ENCODE results near the gene DRD3.

Gene DRD3

GRCh38 chr3:114176890-114177289 is 2.0 kb downstream of the DRD3 start:
- Histone ChIP-seq H3K4me3 (ENCODE audit: low read depth, low read length) (no peak overlapping the region), H3K27me3 (ENCODE audit: control insufficient read depth, insufficient read depth, low read length) (no peaks in the 10 kb centered on the region), H3K27ac (ENCODE audit: low read depth, low read length) (no peak overlapping the region), H3K36me3 (ENCODE audit: control insufficient read depth, insufficient read depth, low read length) (no peaks in the 10 kb centered on the region), H3K9me3 (ENCODE audit: control insufficient read depth, insufficient read depth, low read depth, low read length) (no peaks in the 10 kb centered on the region), H3K9ac (ENCODE audit: low read length) (no peak overlapping the region), H3K4me1 (ENCODE audit: control insufficient read depth, insufficient read depth, low read length) (peaks cover 20% of the 10 kb centered on the region; the same call in 1 of the 2 replicates)

DNA sequence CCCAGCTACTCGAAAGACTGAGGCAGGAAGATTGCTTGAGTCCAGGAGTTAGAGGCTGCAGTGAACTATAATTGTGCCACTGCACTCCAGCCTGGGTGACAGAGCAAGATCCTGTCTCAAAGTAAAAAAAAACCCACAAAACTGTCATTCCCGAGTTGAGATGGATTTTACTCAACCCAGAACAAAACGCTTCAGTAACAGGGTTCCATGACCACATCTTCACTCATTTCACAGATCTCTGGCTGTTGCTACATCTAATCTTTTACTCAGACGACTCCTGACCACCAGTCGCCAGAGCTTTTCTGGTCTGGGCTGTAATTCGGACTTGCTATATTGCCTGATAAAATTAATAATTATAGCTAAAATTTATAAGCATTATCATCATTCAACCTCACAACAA is 2.4 kb downstream of the DRD3 start:
- Histone ChIP-seq H3K4me3 (ENCODE audit: low read depth, low read length) (no peak overlapping the region), H3K9ac (ENCODE audit: low read length) (no peak overlapping the region), H3K27ac (ENCODE audit: low read depth, low read length) (no peak overlapping the region), H3K4me1 (ENCODE audit: control insufficient read depth, insufficient read depth, low read length) (peaks cover 20% of the 10 kb centered on the region; the same call in 1 of the 2 replicates), H3K9me3 (ENCODE audit: control insufficient read depth, insufficient read depth, low read depth, low read length) (no peaks in the 10 kb centered on the region), H3K27me3 (ENCODE audit: control insufficient read depth, insufficient read depth, low read length) (no peaks in the 10 kb centered on the region), H3K36me3 (ENCODE audit: control insufficient read depth, insufficient read depth, low read length) (no peaks in the 10 kb centered on the region)

GRCh38 chr3:114175204-114175987 is 3.5 kb downstream of the DRD3 start:
- Histone ChIP-seq H3K9ac (ENCODE audit: low read length) (no peak overlapping the region), H3K27me3 (ENCODE audit: control insufficient read depth, insufficient read depth, low read length) (no peaks in the 10 kb centered on the region), H3K9me3 (ENCODE audit: control insufficient read depth, insufficient read depth, low read depth, low read length) (no peaks in the 10 kb centered on the region), H3K4me1 (ENCODE audit: control insufficient read depth, insufficient read depth, low read length) (peaks cover 20% of the 10 kb centered on the region; the same call in 1 of the 2 replicates), H3K27ac (ENCODE audit: low read depth, low read length) (no peak overlapping the region), H3K4me3 (ENCODE audit: low read depth, low read length) (no peak overlapping the region), H3K36me3 (ENCODE audit: control insufficient read depth, insufficient read depth, low read length) (no peaks in the 10 kb centered on the region)

GRCh38 chr3:114171677-114172076 is 7.2 kb downstream of the DRD3 start:
- no peak overlapping the region for H3K27ac ChIP-seq (ENCODE audit: low read depth, low read length)
- H3K9me3 ChIP-seq (ENCODE audit: control insufficient read depth, insufficient read depth, low read depth, low read length) = no peaks in the 10 kb centered on the region
- H3K36me3 ChIP-seq (ENCODE audit: control insufficient read depth, insufficient read depth, low read length) = no peaks in the 10 kb centered on the region
- no peak overlapping the region for H3K9ac ChIP-seq (ENCODE audit: low read length)
- no peak overlapping the region for H3K4me3 ChIP-seq (ENCODE audit: low read depth, low read length)
- H3K4me1 ChIP-seq (ENCODE audit: control insufficient read depth, insufficient read depth, low read length) = no peaks in the 10 kb centered on the region; the same call in 1 of the 2 replicates
- H3K27me3 ChIP-seq (ENCODE audit: control insufficient read depth, insufficient read depth, low read length) = no peaks in the 10 kb centered on the region

GRCh38 chr3:114168150-114168549 is 10.7 kb downstream of the DRD3 start:
- Histone ChIP-seq H3K27me3 (ENCODE audit: control insufficient read depth, insufficient read depth, low read length) (no peaks in the 10 kb centered on the region), H3K36me3 (ENCODE audit: control insufficient read depth, insufficient read depth, low read length) (no peaks in the 10 kb centered on the region), H3K27ac (ENCODE audit: low read depth, low read length) (no peak overlapping the region), H3K9ac (ENCODE audit: low read length) (no peak overlapping the region), H3K4me1 (ENCODE audit: control insufficient read depth, insufficient read depth, low read length) (no peaks in the 10 kb centered on the region), H3K9me3 (ENCODE audit: control insufficient read depth, insufficient read depth, low read depth, low read length) (no peaks in the 10 kb centered on the region), H3K4me3 (ENCODE audit: low read depth, low read length) (no peak overlapping the region)

DNA sequence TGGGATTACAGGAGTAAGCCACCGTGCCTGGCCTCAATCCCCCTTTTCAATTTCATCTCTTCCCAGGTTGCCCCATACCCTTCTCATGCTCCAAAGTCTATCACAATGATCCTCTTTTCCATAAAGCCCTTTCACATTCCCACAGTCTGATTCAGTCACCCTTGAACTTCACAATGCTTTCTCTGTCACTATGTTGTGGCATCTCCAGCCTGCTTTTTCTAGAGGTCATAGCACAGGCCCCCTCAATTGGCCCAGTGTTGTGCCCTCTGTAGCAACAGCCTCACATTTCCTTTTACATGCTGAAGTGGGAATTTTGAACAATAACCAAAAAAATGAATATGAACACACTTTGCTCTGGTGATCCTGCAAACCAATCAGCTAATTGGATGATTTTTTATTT is 21.5 kb downstream of the DRD3 start:
- no peak overlapping the region for H3K9ac ChIP-seq (ENCODE audit: low read length)
- no peaks in the 10 kb centered on the region for H3K9me3 ChIP-seq (ENCODE audit: control insufficient read depth, insufficient read depth, low read depth, low read length)
- no peaks in the 10 kb centered on the region for H3K36me3 ChIP-seq (ENCODE audit: control insufficient read depth, insufficient read depth, low read length)
- no peak overlapping the region for H3K4me3 ChIP-seq (ENCODE audit: low read depth, low read length)
- H3K4me1 ChIP-seq (ENCODE audit: control insufficient read depth, insufficient read depth, low read length) = peaks cover 45% of the 10 kb centered on the region
- H3K27me3 ChIP-seq (ENCODE audit: control insufficient read depth, insufficient read depth, low read length) = no peaks in the 10 kb centered on the region
- no peak overlapping the region for H3K27ac ChIP-seq (ENCODE audit: low read depth, low read length)

DNA sequence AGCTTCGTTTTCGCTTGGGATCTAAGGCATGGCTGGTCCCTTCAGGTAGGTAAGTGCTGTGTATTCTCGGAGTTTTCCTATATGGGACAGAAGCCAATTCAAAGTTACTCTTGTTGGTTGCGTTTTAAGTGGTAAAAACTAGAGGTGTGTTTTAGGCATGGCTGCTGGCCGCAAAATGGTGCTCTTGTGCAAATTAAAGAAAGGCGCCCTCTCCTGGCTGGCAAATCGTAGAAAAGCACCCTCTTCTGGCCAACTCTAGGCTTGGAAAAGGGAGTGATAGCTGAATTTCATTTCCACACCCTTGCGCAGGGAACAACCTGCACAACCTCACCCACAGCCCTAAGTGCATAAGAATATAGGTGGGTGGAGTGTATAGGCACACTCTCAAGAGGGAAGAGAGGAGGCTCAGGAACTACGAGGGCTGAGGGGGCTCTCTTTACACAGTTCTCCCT is 23.5 kb downstream of the DRD3 start:
- Histone ChIP-seq H3K9ac (ENCODE audit: low read length) (peak overlapping the region; percentile 52), H3K27ac (ENCODE audit: low read depth, low read length) (peak overlapping the region; percentile 87), H3K4me1 (ENCODE audit: control insufficient read depth, insufficient read depth, low read length) (peaks cover 64% of the 10 kb centered on the region), H3K36me3 (ENCODE audit: control insufficient read depth, insufficient read depth, low read length) (no peaks in the 10 kb centered on the region), H3K4me3 (ENCODE audit: low read depth, low read length) (peak overlapping the region; percentile 16; the same call in 1 of the 2 replicates), H3K9me3 (ENCODE audit: control insufficient read depth, insufficient read depth, low read depth, low read length) (no peaks in the 10 kb centered on the region), H3K27me3 (ENCODE audit: control insufficient read depth, insufficient read depth, low read length) (no peaks in the 10 kb centered on the region)

GRCh38 chr3:114154321-114154821 is 24.5 kb downstream of the DRD3 start:
- no peaks in the 10 kb centered on the region for H3K9me3 ChIP-seq (ENCODE audit: control insufficient read depth, insufficient read depth, low read depth, low read length)
- H3K27ac ChIP-seq (ENCODE audit: low read depth, low read length) = peak overlapping the region; percentile 87
- H3K27me3 ChIP-seq (ENCODE audit: control insufficient read depth, insufficient read depth, low read length) = no peaks in the 10 kb centered on the region
- peaks cover 65% of the 10 kb centered on the region for H3K4me1 ChIP-seq (ENCODE audit: control insufficient read depth, insufficient read depth, low read length)
- H3K36me3 ChIP-seq (ENCODE audit: control insufficient read depth, insufficient read depth, low read length) = no peaks in the 10 kb centered on the region
- H3K9ac ChIP-seq (ENCODE audit: low read length) = peak overlapping the region; percentile 71
- peak overlapping the region; percentile 16 for H3K4me3 ChIP-seq (ENCODE audit: low read depth, low read length)

GRCh38 chr3:114152519-114153151 is 26.2 kb downstream of the DRD3 start:
- Histone ChIP-seq H3K27me3 (ENCODE audit: control insufficient read depth, insufficient read depth, low read length) (no peaks in the 10 kb centered on the region), H3K4me3 (ENCODE audit: low read depth, low read length) (peak overlapping the region; percentile 46), H3K9me3 (ENCODE audit: control insufficient read depth, insufficient read depth, low read depth, low read length) (no peaks in the 10 kb centered on the region), H3K9ac (ENCODE audit: low read length) (peak overlapping the region; percentile 50), H3K4me1 (ENCODE audit: control insufficient read depth, insufficient read depth, low read length) (peaks cover 54% of the 10 kb centered on the region), H3K36me3 (ENCODE audit: control insufficient read depth, insufficient read depth, low read length) (no peaks in the 10 kb centered on the region), H3K27ac (ENCODE audit: low read depth, low read length) (peak overlapping the region; percentile 65; the same call in 1 of the 2 replicates)

GRCh38 chr3:114151091-114151490 is 27.8 kb downstream of the DRD3 start:
- no peak overlapping the region for H3K27ac ChIP-seq (ENCODE audit: low read depth, low read length)
- peaks cover 52% of the 10 kb centered on the region for H3K4me1 ChIP-seq (ENCODE audit: control insufficient read depth, insufficient read depth, low read length)
- H3K27me3 ChIP-seq (ENCODE audit: control insufficient read depth, insufficient read depth, low read length) = no peaks in the 10 kb centered on the region
- no peak overlapping the region for H3K9ac ChIP-seq (ENCODE audit: low read length)
- H3K4me3 ChIP-seq (ENCODE audit: low read depth, low read length) = no peak overlapping the region
- H3K36me3 ChIP-seq (ENCODE audit: control insufficient read depth, insufficient read depth, low read length) = no peaks in the 10 kb centered on the region
- no peaks in the 10 kb centered on the region for H3K9me3 ChIP-seq (ENCODE audit: control insufficient read depth, insufficient read depth, low read depth, low read length)

GRCh38 chr3:114147251-114147650 is 31.6 kb downstream of the DRD3 start:
- Histone ChIP-seq H3K27ac (ENCODE audit: low read depth, low read length) (no peak overlapping the region), H3K27me3 (ENCODE audit: control insufficient read depth, insufficient read depth, low read length) (no peaks in the 10 kb centered on the region), H3K4me1 (ENCODE audit: control insufficient read depth, insufficient read depth, low read length) (peaks cover 20% of the 10 kb centered on the region), H3K9ac (ENCODE audit: low read length) (no peak overlapping the region), H3K4me3 (ENCODE audit: low read depth, low read length) (no peak overlapping the region), H3K36me3 (ENCODE audit: control insufficient read depth, insufficient read depth, low read length) (no peaks in the 10 kb centered on the region), H3K9me3 (ENCODE audit: control insufficient read depth, insufficient read depth, low read depth, low read length) (no peaks in the 10 kb centered on the region)

Measured in HUES6 (cell line).